Measurements from ENCODE around the gene PCIF1.

PCIF1 gene

GRCh38 chr20:45934586-45935415 is at the start of gene PCIF1:
Gene PCIF1 (plus strand): TSS chr20:45934683. CDS start chr20:45939000, 4,317 bp downstream.
- H3K9me3 ChIP-seq (ENCODE audit: control insufficient read depth, insufficient read depth, low read depth, low read length), result no peaks in the 10 kb centered on the region
- TF ChIP-seq ZNF785 (tag by site-specific recombination; IDR thresholded peaks at IDR 0.05) (no peak), ZNF202 (tag by site-specific recombination; IDR thresholded peaks at IDR 0.05; ENCODE audit: borderline replicate concordance) (no peak), ZNF747 (tag by site-specific recombination; IDR thresholded peaks at IDR 0.05) (no peak), GFI1B (tag by site-specific recombination; IDR thresholded peaks at IDR 0.05) (no peak), RBAK (tag by site-specific recombination; IDR thresholded peaks at IDR 0.05) (no peak), ZNF660 (tag by site-specific recombination; IDR thresholded peaks at IDR 0.05) (peak; percentile 78), PBX3 (CRISPR knock-in tag; IDR thresholded peaks at IDR 0.05) (peak; percentile 39; the same call in 1 of the 2 replicates), ZFP37 (tag by site-specific recombination; IDR thresholded peaks at IDR 0.05) (peak; percentile 93), ZNF549 (tag by site-specific recombination; IDR thresholded peaks at IDR 0.05) (no peak), ZNF239 (tag by site-specific recombination; IDR thresholded peaks at IDR 0.05) (0 out of 2 replicates have a peak, but pooled peaks have one; percentile 23), KLF1 (tag by site-specific recombination; IDR thresholded peaks at IDR 0.05) (peak; percentile 87), ZBTB20 (tag by site-specific recombination; IDR thresholded peaks at IDR 0.05) (peak; percentile 88), ZNF394 (tag by site-specific recombination; IDR thresholded peaks at IDR 0.05; ENCODE audit: borderline replicate concordance) (peak; percentile 68), ZBTB26 (tag by site-specific recombination; optimal IDR thresholded peaks at IDR 0.05) (peak; percentile 88), SP7 (tag by site-specific recombination; IDR thresholded peaks at IDR 0.05) (peak; percentile 84), ZBTB44 (tag by site-specific recombination; IDR thresholded peaks at IDR 0.05) (no peak), ZFHX2 (tag by site-specific recombination; conservative IDR thresholded peaks at IDR 0.05) (peak; percentile 86), WT1 (tag by site-specific recombination; IDR thresholded peaks at IDR 0.05) (peak; percentile 59), EGR2 (tag by site-specific recombination; IDR thresholded peaks at IDR 0.05; ENCODE audit: low read depth) (peak; percentile 79), ZNF692 (tag by site-specific recombination; IDR thresholded peaks at IDR 0.05) (peak; percentile 94), GLIS1 (tag by site-specific recombination; IDR thresholded peaks at IDR 0.05) (peak; percentile 53; the same call in 1 of the 2 replicates), ZEB2 (tag by site-specific recombination; IDR thresholded peaks at IDR 0.05) (peak; percentile 98), ZSCAN30 (tag by site-specific recombination; IDR thresholded peaks at IDR 0.05) (peak; percentile 85), ZNF157 (tag by site-specific recombination; IDR thresholded peaks at IDR 0.05) (no peak), ZNF76 (tag by site-specific recombination; IDR thresholded peaks at IDR 0.05; ENCODE audit: borderline replicate concordance, low read depth) (peak; percentile 93), KLF8 (tag by site-specific recombination; IDR thresholded peaks at IDR 0.05) (peak; percentile 96), KLF17 (tag by site-specific recombination; IDR thresholded peaks at IDR 0.05) (peak; percentile 94; the same call in 1 of the 2 replicates), PATZ1 (tag by site-specific recombination; IDR thresholded peaks at IDR 0.05) (peak; percentile 95), ZNF596 (tag by site-specific recombination; IDR thresholded peaks at IDR 0.05) (0 out of 2 replicates have a peak, but pooled peaks have one; percentile 45)

More at GRCh38 chr20:45934586-45935415, at the start of gene PCIF1:
- Histone ChIP-seq H3K36me3 (ENCODE audit: control insufficient read depth in 2 of 2, insufficient read depth in 1 of 2, low read length in 2 of 2) (peaks cover 0 to 22% of the 10 kb centered on the region in 2 experiments; a peak in 1 of 3 replicates), H3K4me3 (ENCODE audit: low read depth, low read length) (peak within 1 kb of the TSS; percentile 96), H3K4me1 (ENCODE audit: control insufficient read depth, insufficient read depth, low read length) (peaks cover 9% of the 10 kb centered on the region), H3K27ac (ENCODE audit: extremely low read depth, low read depth, low read length) (peak within 1 kb of the TSS; percentile 98)
- ChIA-PET CTCF (interaction anchor here (0.8 to 3.3 kb wide), 4 partner anchors 15 to 52 kb away, joined by 3 to 18 read pairs (median 3); no protein-coding TSS in a partner anchor), POLR2A (interaction anchor here (0.6 to 3.4 kb wide), 35 partner anchors 9 to 1436 kb away, joined by 3 to 28 read pairs (median 4); partner anchors contain the start of genes ACOT8, CTSA, DNTTIP1 and NEURL2)

Data from HEK293 (cell line).